K562 (cell line): ENCODE data around the gene FJX1. TPM values are rescaled to one million over a fixed set of nuclear protein-coding genes. Genes with fewer than 3 reads are reported as not detected.

Source experiments
- ATAC-seq: fragments of 200-7000 bp; cut with Tn5 transposase; 3 replicates; pipeline ENCODE4 v1.9.1; 2020; ENCODE audit warnings: moderate library complexity
- BruUV-seq: library from RNA; stranded (reverse); fragments of 400-500 nt; replicated peaks from 2 replicates; lab custom pipeline; 2021; lab: Mats Ljungman, UMichigan
- CTCF ChIA-PET: fragments of 300-600 bp; formaldehyde crosslinking; extraction: SDS; loops from one replicate; lab custom pipeline; 2021; ENCODE audit warnings: low intra/inter-chr PET ratio; lab: Yijun Ruan, JAX
- POLR2A ChIA-PET: fragments of 300-600, 350-650 bp; sonication (Branson Sonifier 250); formaldehyde crosslinking; extraction: SDS; loops from one replicate; lab custom pipeline; 2021; ENCODE audit warnings: antibody characterized with exemption, inconsistent platforms; lab: Yijun Ruan, JAX
- DNase-seq, 4 experiments: peaks; one replicate each; pipeline versions ENCODE4 v3.0.0 to v3.0.0-alpha.2; 2011 to 2018; ENCODE audit warnings: low spot score in 3 of 4, mixed read lengths in 3 of 4; ENCODE audit errors: extremely low read depth in 1 of 4
- FAIRE-seq: peaks from 2 replicates; lab custom pipeline; 2011; peaks lifted over from hg19 to GRCh38; lab: Jason Lieb, UNC
- H2AFZ ChIP-seq: 2 replicates; pipeline ENCODE4 v1.6.0; 2011; ENCODE audit warnings: low read depth, low read length, control low read depth, inconsistent platforms
- H3K27ac ChIP-seq: fragments of 200-600 bp; 3 replicates; pipeline ENCODE4 v1.8.0; 2011; ENCODE audit warnings: low read depth, mild to moderate bottlenecking, control low read depth, inconsistent platforms, low read length, moderate library complexity, mixed read lengths; ENCODE audit errors: extremely low read depth
- H3K27me3 ChIP-seq, 2 experiments: fragments of 300-600 bp in 1 of 2; 2 replicates in 1 of 2; 3 replicates in 1 of 2; pipeline versions ENCODE4 v1.6.0 to v1.8.0; 2011; ENCODE audit warnings: inconsistent platforms in 2 of 2, low read length in 2 of 2, mild to moderate bottlenecking in 1 of 2, mixed read lengths in 1 of 2, moderate library complexity in 1 of 2; ENCODE audit not compliant: control insufficient read depth in 2 of 2, insufficient read depth in 2 of 2
- H3K36me3 ChIP-seq: fragments of 300-600 bp; 3 replicates; pipeline ENCODE4 v1.8.0; 2011; ENCODE audit warnings: mild to moderate bottlenecking, low read length, inconsistent platforms; ENCODE audit not compliant: control insufficient read depth, insufficient read depth
- H3K4me1 ChIP-seq, 2 experiments: fragments of 200-600 bp in 1 of 2; replicated peaks in 1 of 2; 2 replicates in 1 of 2; 3 replicates in 1 of 2; pipeline versions ENCODE4 v1.5.1 to v1.8.0; 2011; ENCODE audit warnings: inconsistent platforms in 2 of 2, low read length in 2 of 2, mild to moderate bottlenecking in 1 of 2, mixed read lengths in 1 of 2, moderate library complexity in 1 of 2; ENCODE audit not compliant: control insufficient read depth in 2 of 2, insufficient read depth in 2 of 2
- H3K4me2 ChIP-seq: 2 replicates; pipeline ENCODE4 v1.6.1; 2011; ENCODE audit warnings: low read length, control low read depth, inconsistent platforms, mixed read lengths; ENCODE audit not compliant: insufficient read depth
- H3K4me3 ChIP-seq: fragments of 200-600 bp; sonication (generic), shearing (Covaris generic); 2 replicates; pipeline ENCODE4 v1.5.1; 2016; ENCODE audit warnings: control low read depth, inconsistent platforms
- H3K79me2 ChIP-seq: fragments of 200-600 bp; 3 replicates; pipeline ENCODE4 v1.8.0; 2011; ENCODE audit warnings: low read length, inconsistent platforms; ENCODE audit not compliant: control insufficient read depth, insufficient read depth
- H3K9ac ChIP-seq, 2 experiments: 2 replicates each; pipeline versions ENCODE4 v1.6.0 to v1.6.1; 2011; ENCODE audit warnings: low read depth in 2 of 2, low read length in 2 of 2, control low read depth in 1 of 2, inconsistent platforms in 1 of 2, mild to moderate bottlenecking in 1 of 2, mixed read lengths in 1 of 2; ENCODE audit not compliant: insufficient read depth in 1 of 2
- H3K9me1 ChIP-seq: one replicate; pipeline ENCODE4 v1.6.0; 2011; ENCODE audit warnings: inconsistent platforms, mild to moderate bottlenecking, low read length, moderate library complexity; ENCODE audit not compliant: control insufficient read depth, insufficient read depth
- H3K9me3 ChIP-seq: replicated peaks from 2 replicates; pipeline ENCODE4 v1.5.1; 2011; ENCODE audit warnings: low read depth, low read length, inconsistent platforms; ENCODE audit not compliant: control insufficient read depth, insufficient read depth
- H4K20me1 ChIP-seq: replicated peaks from 2 replicates; pipeline ENCODE4 v1.6.1; 2011; ENCODE audit warnings: low read length, inconsistent platforms, mixed read lengths; ENCODE audit not compliant: control insufficient read depth, insufficient read depth
- E4F1 ChIP-seq: fragments of 250-450 bp; sonication (Bioruptor Pico); IDR thresholded peaks from 2 replicates; pipeline ENCODE4 v1.5.0; 2021; ENCODE audit warnings: mild to moderate bottlenecking, borderline replicate concordance
- HOMEZ ChIP-seq: fragments of 250-450 bp; sonication (Bioruptor Pico); IDR thresholded peaks from 2 replicates; pipeline ENCODE4 v1.4.0; 2020; ENCODE audit warnings: mild to moderate bottlenecking, moderate library complexity
- ID3 ChIP-seq, 2 experiments: fragments of 250-450 bp in 1 of 2; fragments of 450-650 bp in 1 of 2; sonication (Bioruptor Pico) in 1 of 2; IDR thresholded peaks; 2 replicates each; pipeline versions ENCODE4 v1.6.1 to v1.8.0; 2016 to 2021; ENCODE audit warnings: mild to moderate bottlenecking in 2 of 2, moderate library complexity in 2 of 2, missing compliant biosample characterization in 1 of 2, missing genetic modification characterization in 1 of 2
- KDM4B ChIP-seq, 2 experiments: fragments of 450-650 bp in 1 of 2; sonication (generic) in 1 of 2; IDR thresholded peaks; 2 replicates each; pipeline ENCODE4 v1.6.1; 2016 to 2017; ENCODE audit warnings: borderline replicate concordance in 2 of 2, antibody characterized with exemption in 1 of 2, low read depth in 1 of 2, mild to moderate bottlenecking in 1 of 2
- L3MBTL2 ChIP-seq: fragments of 450-650 bp; IDR thresholded peaks from 2 replicates; pipeline ENCODE4 v1.6.1; 2016; ENCODE audit warnings: mild to moderate bottlenecking, moderate library complexity
- MYBL2 ChIP-seq, 2 experiments: fragments of 450-650 bp in 1 of 2; sonication (generic) in 1 of 2; formaldehyde crosslinking in 1 of 2; IDR thresholded peaks; 2 replicates each; pipeline versions ENCODE4 v1.6.1 to v1.8.1; 2017 to 2022; ENCODE audit warnings: borderline replicate concordance in 1 of 2, inconsistent platforms in 1 of 2, low read depth in 1 of 2, mild to moderate bottlenecking in 1 of 2, missing genetic modification reagents in 1 of 2, moderate library complexity in 1 of 2
- PCBP1 ChIP-seq: fragments of 200-400 bp; formaldehyde crosslinking; IDR thresholded peaks from 2 replicates; pipeline ENCODE4 v1.6.1; 2018; ENCODE audit warnings: mild to moderate bottlenecking, low read depth, low read length; ENCODE audit not compliant: poor library complexity, severe bottlenecking
- RUNX1 ChIP-seq: sonication (generic); IDR thresholded peaks from 2 replicates; pipeline ENCODE4 v1.6.1; 2016; ENCODE audit warnings: antibody characterized with exemption, low read depth
- ZNF146 ChIP-seq: IDR thresholded peaks from one replicate; pipeline ENCODE4 v1.6.1; 2018; ENCODE audit warnings: missing compliant biosample characterization; ENCODE audit not compliant: unreplicated experiment
- in situ Hi-C: fragments of 300-500 bp; cut with MboI; formaldehyde crosslinking; loops from 4 replicates; pipeline ENCODE4 v1.15.0; 2018; ENCODE audit warnings: inconsistent platforms, mixed read lengths
- intact Hi-C: fragments of 100-400 bp; cut with micrococcal nuclease; formaldehyde crosslinking; loops from 2 replicates; pipeline ENCODE4 v1.14.2; 2022
- polyA plus RNA-seq, 8 experiments: library from polyadenylated mRNA; depleted of rRNA in 4 of 8; stranded (reverse) in 5 of 8; unstranded in 3 of 8; fragments of >200 nt; fragmentation: Nextera tagmentation in 2 of 8; fragmentation: Illumina TruSeq in 1 of 8; extraction: Ambion mirVana in 2 of 8; extraction: Trizol in 1 of 8; gene quantifications; 2 replicates each; pipeline versions ENCODE4 v1.2.1 to v1.2.3, GENCODE V29; 2011 to 2014; ENCODE audit warnings: inconsistent platforms in 1 of 8, missing spikeins in 1 of 8
- total RNA-seq, 7 experiments: library from RNA; depleted of rRNA in 6 of 7; stranded (reverse); fragments of >200 nt in 6 of 7; fragmentation: Illumina TruSeq in 2 of 7; extraction: Trizol in 2 of 7; gene quantifications; 2 replicates each; pipeline versions ENCODE4 v1.2.1 to v1.2.3, GENCODE V29; 2011 to 2021; ENCODE audit warnings: low replicate concordance in 1 of 7
- TF ChIP-seq, protein P1 (sequence below): sonication (generic); formaldehyde crosslinking; IDR thresholded peaks from 2 replicates; pipeline ENCODE4 v1.8.0; 2022; ENCODE audit warnings: mild to moderate bottlenecking, missing genetic modification reagents

The FJX1 gene
- total and polyA plus RNA-seq, 9 of the 15 experiments (the other 6 are each of a cell fraction or from before 2014, with no cell fraction given), result 0.10 to 2.7 (median 0.72) TPM

DNA sequence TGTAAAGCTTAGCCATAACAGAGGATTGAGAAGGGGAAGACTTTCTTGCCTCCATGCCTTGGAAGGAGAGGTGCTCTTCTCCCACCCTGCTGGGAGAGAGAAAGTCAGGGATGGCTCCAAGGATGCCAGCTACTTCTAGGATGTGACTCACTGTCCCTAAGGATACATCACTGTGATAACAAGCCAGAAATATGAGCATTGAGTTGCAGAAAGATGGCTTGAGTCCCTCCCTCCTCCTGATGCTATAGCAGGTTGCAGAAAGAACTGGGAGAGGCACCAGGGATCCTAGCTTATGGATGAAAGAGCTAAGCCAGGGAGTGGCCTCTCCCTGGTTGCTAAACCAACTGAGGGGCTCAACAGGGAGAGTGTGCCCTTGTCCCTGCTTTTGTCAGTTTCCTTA lies 27.8 kb upstream of the FJX1 start:
- no peak overlapping the region for H2AFZ ChIP-seq
- no peak for DNase-seq
- H3K4me3 ChIP-seq, result no peak overlapping the region
- H3K9me3 ChIP-seq, result no peaks in the 10 kb centered on the region
- H3K27me3 ChIP-seq, result peaks cover 0 to 2% of the 10 kb centered on the region in 2 experiments; a peak in 2 of 5 replicates
- in situ Hi-C loops (no loop called here), intact Hi-C loops (no loop called here)
- H3K4me2 ChIP-seq, result no peak overlapping the region
- H3K4me1 ChIP-seq, result no peaks in the 10 kb centered on the region
- no peaks in the 10 kb centered on the region for H3K9me1 ChIP-seq
- ATAC-seq, result no peak
- FAIRE-seq, result no peak
- no TSS peak for BruUV-seq
- CTCF ChIA-PET, result no interaction called here
- no peak overlapping the region for H3K9ac ChIP-seq
- no peak overlapping the region for H3K27ac ChIP-seq
- H4K20me1 ChIP-seq, result no peaks in the 10 kb centered on the region
- no peaks in the 10 kb centered on the region for H3K36me3 ChIP-seq
- POLR2A ChIA-PET, result interaction anchor here (0.5 to 0.6 kb wide), 2 partner anchors 19 to 354 kb away, joined by 3 read pairs; no protein-coding TSS in a partner anchor
- no peaks in the 10 kb centered on the region for H3K79me2 ChIP-seq
- TF ChIP-seq RUNX1, result no peak
- TF ChIP-seq PCBP1, result no peak
- TF ChIP-seq E4F1, result no peak
- no peak for TF ChIP-seq ZNF146 (CRISPR knock-in tag)
- no peak for TF ChIP-seq MYBL2 (IDR thresholded peaks at IDR 0.05; ENCODE audit: low read depth)
- TF ChIP-seq MYBL2 (CRISPR knock-in tag; IDR thresholded peaks at IDR 0.05; ENCODE audit: borderline replicate concordance), result no peak
- no peak for TF ChIP-seq HOMEZ (CRISPR knock-in tag)
- no peak for TF ChIP-seq L3MBTL2
- TF ChIP-seq, protein P1, sequence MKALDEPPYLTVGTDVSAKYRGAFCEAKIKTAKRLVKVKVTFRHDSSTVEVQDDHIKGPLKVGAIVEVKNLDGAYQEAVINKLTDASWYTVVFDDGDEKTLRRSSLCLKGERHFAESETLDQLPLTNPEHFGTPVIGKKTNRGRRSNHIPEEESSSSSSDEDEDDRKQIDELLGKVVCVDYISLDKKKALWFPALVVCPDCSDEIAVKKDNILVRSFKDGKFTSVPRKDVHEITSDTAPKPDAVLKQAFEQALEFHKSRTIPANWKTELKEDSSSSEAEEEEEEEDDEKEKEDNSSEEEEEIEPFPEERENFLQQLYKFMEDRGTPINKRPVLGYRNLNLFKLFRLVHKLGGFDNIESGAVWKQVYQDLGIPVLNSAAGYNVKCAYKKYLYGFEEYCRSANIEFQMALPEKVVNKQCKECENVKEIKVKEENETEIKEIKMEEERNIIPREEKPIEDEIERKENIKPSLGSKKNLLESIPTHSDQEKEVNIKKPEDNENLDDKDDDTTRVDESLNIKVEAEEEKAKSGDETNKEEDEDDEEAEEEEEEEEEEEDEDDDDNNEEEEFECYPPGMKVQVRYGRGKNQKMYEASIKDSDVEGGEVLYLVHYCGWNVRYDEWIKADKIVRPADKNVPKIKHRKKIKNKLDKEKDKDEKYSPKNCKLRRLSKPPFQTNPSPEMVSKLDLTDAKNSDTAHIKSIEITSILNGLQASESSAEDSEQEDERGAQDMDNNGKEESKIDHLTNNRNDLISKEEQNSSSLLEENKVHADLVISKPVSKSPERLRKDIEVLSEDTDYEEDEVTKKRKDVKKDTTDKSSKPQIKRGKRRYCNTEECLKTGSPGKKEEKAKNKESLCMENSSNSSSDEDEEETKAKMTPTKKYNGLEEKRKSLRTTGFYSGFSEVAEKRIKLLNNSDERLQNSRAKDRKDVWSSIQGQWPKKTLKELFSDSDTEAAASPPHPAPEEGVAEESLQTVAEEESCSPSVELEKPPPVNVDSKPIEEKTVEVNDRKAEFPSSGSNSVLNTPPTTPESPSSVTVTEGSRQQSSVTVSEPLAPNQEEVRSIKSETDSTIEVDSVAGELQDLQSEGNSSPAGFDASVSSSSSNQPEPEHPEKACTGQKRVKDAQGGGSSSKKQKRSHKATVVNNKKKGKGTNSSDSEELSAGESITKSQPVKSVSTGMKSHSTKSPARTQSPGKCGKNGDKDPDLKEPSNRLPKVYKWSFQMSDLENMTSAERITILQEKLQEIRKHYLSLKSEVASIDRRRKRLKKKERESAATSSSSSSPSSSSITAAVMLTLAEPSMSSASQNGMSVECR (CRISPR knock-in tag), result no peak
- TF ChIP-seq KDM4B (IDR thresholded peaks at IDR 0.05; ENCODE audit: borderline replicate concordance in 2 of 2, low read depth in 1 of 2), result no peak
- no peak for TF ChIP-seq ID3 (CRISPR knock-in tag; IDR thresholded peaks at IDR 0.05)
- TF ChIP-seq ID3 (tag; IDR thresholded peaks at IDR 0.05), result no peak
